T-helper 1 cell treated with Interleukin-12 subunit alpha and Interleukin-12 subunit beta and Interleukin-4 antibody, amounts not matched to agents 30 μg/mL and 1 μg/mL, for 36 hours (primary cell): Measurements from ENCODE around the gene ZFYVE21.
"Not testable (repeated sequence)": the region's sequence is repeated elsewhere in the genome, so short reads cannot be mapped to it uniquely, and the experiment has no call there.

Experiments used
- H3K27ac Mint-ChIP-seq: one replicate; pipeline ENCODE4 v1.8.0; 2021; ENCODE audit warnings: mild to moderate bottlenecking, mixed read lengths
- H3K27me3 Mint-ChIP-seq: one replicate; pipeline ENCODE4 v1.8.0; 2021; ENCODE audit warnings: low read depth, mixed read lengths
- H3K36me3 Mint-ChIP-seq: one replicate; pipeline ENCODE4 v1.8.0; 2021; ENCODE audit warnings: low read depth, mixed read lengths
- H3K4me1 Mint-ChIP-seq: one replicate; pipeline ENCODE4 v1.8.0; 2021; ENCODE audit warnings: low read depth, mixed read lengths
- H3K4me3 Mint-ChIP-seq: one replicate; pipeline ENCODE4 v1.8.0; 2021; ENCODE audit warnings: mild to moderate bottlenecking, moderate library complexity, mixed read lengths
- H3K9me3 Mint-ChIP-seq: one replicate; pipeline ENCODE4 v1.8.0; 2021; ENCODE audit warnings: mixed read lengths

ZFYVE21 gene

GRCh38 chr14:103762036-103762435, 46.4 kb downstream of the ZFYVE21 start:
- Mint-ChIP-seq H3K27me3 (no peaks in the 10 kb centered on the region), H3K36me3 (no peaks in the 10 kb centered on the region), H3K4me1 (no peaks in the 10 kb centered on the region), H3K9me3 (no peaks in the 10 kb centered on the region), H3K27ac (no peak overlapping the region), H3K4me3 (no peak overlapping the region)

GRCh38 chr14:103762541-103762940, 46.9 kb downstream of the ZFYVE21 start:
- Mint-ChIP-seq H3K4me1 (no peaks in the 10 kb centered on the region), H3K9me3 (no peaks in the 10 kb centered on the region), H3K36me3 (no peaks in the 10 kb centered on the region), H3K27me3 (no peaks in the 10 kb centered on the region), H3K4me3 (no peak overlapping the region), H3K27ac (no peak overlapping the region)

GRCh38 chr14:103763730-103764488, 48.3 kb downstream of the ZFYVE21 start:
- no peak overlapping the region for H3K27ac Mint-ChIP-seq
- H3K4me3 Mint-ChIP-seq: no peak overlapping the region

GRCh38 chr14:103765526-103765925, 49.9 kb downstream of the ZFYVE21 start:
- no peaks in the 10 kb centered on the region for H3K27me3 Mint-ChIP-seq
- no peaks in the 10 kb centered on the region for H3K36me3 Mint-ChIP-seq
- no peaks in the 10 kb centered on the region for H3K9me3 Mint-ChIP-seq
- no peaks in the 10 kb centered on the region for H3K4me1 Mint-ChIP-seq
- no peak overlapping the region for H3K27ac Mint-ChIP-seq
- H3K4me3 Mint-ChIP-seq: no peak overlapping the region

More at GRCh38 chr14:103763730-103764488, 48.3 kb downstream of the ZFYVE21 start:
- Mint-ChIP-seq H3K4me1 (no peaks in the 10 kb centered on the region), H3K36me3 (no peaks in the 10 kb centered on the region), H3K27me3 (no peaks in the 10 kb centered on the region), H3K9me3 (no peaks in the 10 kb centered on the region)

GRCh38 chr14:103767336-103767894, 51.8 kb downstream of the ZFYVE21 start:
- Mint-ChIP-seq H3K4me3 (no peak overlapping the region), H3K36me3 (peaks cover 2% of the 10 kb centered on the region), H3K27me3 (no peaks in the 10 kb centered on the region), H3K4me1 (no peaks in the 10 kb centered on the region), H3K9me3 (peaks cover 7% of the 10 kb centered on the region), H3K27ac (no peak overlapping the region)

GRCh38 chr14:103770500-103770899, 54.9 kb downstream of the ZFYVE21 start:
- H3K4me3 Mint-ChIP-seq: no peak overlapping the region
- peaks cover 4% of the 10 kb centered on the region for H3K36me3 Mint-ChIP-seq
- H3K27ac Mint-ChIP-seq: no peak overlapping the region
- peaks cover 8% of the 10 kb centered on the region for H3K9me3 Mint-ChIP-seq
- no peaks in the 10 kb centered on the region for H3K27me3 Mint-ChIP-seq
- no peaks in the 10 kb centered on the region for H3K4me1 Mint-ChIP-seq

GRCh38 chr14:103770902-103771301, 55.3 kb downstream of the ZFYVE21 start:
- Mint-ChIP-seq H3K9me3 (peaks cover 8% of the 10 kb centered on the region), H3K4me3 (no peak overlapping the region), H3K4me1 (no peaks in the 10 kb centered on the region), H3K27ac (no peak overlapping the region), H3K27me3 (no peaks in the 10 kb centered on the region), H3K36me3 (peaks cover 4% of the 10 kb centered on the region)

- Mint-ChIP-seq H3K4me3 (no peak overlapping the region), H3K9me3 (peaks cover 8% of the 10 kb centered on the region), H3K27ac (no peak overlapping the region), H3K36me3 (peaks cover 4% of the 10 kb centered on the region), H3K27me3 (no peaks in the 10 kb centered on the region), H3K4me1 (no peaks in the 10 kb centered on the region)
These were observed 56.6 kb downstream of the ZFYVE21 start for GRCh38 chr14:103772078-103772712.

GRCh38 chr14:103773521-103773920, 57.9 kb downstream of the ZFYVE21 start:
- peaks cover 4% of the 10 kb centered on the region for H3K36me3 Mint-ChIP-seq
- peaks cover 8% of the 10 kb centered on the region for H3K9me3 Mint-ChIP-seq
- no peaks in the 10 kb centered on the region for H3K4me1 Mint-ChIP-seq
- no peak overlapping the region for H3K27ac Mint-ChIP-seq
- H3K4me3 Mint-ChIP-seq: no peak overlapping the region
- no peaks in the 10 kb centered on the region for H3K27me3 Mint-ChIP-seq

- H3K4me3 Mint-ChIP-seq: no peak overlapping the region
- no peak overlapping the region for H3K27ac Mint-ChIP-seq
- peaks cover 8% of the 10 kb centered on the region for H3K9me3 Mint-ChIP-seq
- no peaks in the 10 kb centered on the region for H3K4me1 Mint-ChIP-seq
- H3K27me3 Mint-ChIP-seq: no peaks in the 10 kb centered on the region
- peaks cover 4% of the 10 kb centered on the region for H3K36me3 Mint-ChIP-seq
These were observed 59.9 kb downstream of the ZFYVE21 start for GRCh38 chr14:103775506-103775905.

GRCh38 chr14:103776319-103776718, 60.7 kb downstream of the ZFYVE21 start:
- not testable (repeated sequence) for H3K36me3 Mint-ChIP-seq, H3K27ac Mint-ChIP-seq, H3K4me3 Mint-ChIP-seq, H3K4me1 Mint-ChIP-seq, H3K27me3 Mint-ChIP-seq, H3K9me3 Mint-ChIP-seq

- no peaks in the 10 kb centered on the region for H3K9me3 Mint-ChIP-seq
- H3K27ac Mint-ChIP-seq: no peak overlapping the region
- H3K4me3 Mint-ChIP-seq: no peak overlapping the region
- H3K36me3 Mint-ChIP-seq: no peaks in the 10 kb centered on the region
- H3K4me1 Mint-ChIP-seq: no peaks in the 10 kb centered on the region
- no peaks in the 10 kb centered on the region for H3K27me3 Mint-ChIP-seq
These were observed 66.8 kb downstream of the ZFYVE21 start for GRCh38 chr14:103782376-103782775.
